Activated T-cell treated with anti-CD3 and anti-CD28 coated beads, Interleukin-2, amount 50 U/mL, for 1 hour (primary cell): ENCODE results near the gene SPECC1.
A peak's percentile ranks its signal among the peaks of the same experiment; 100 is the strongest.
"Not testable (repeated sequence)": the region's sequence is repeated elsewhere in the genome, so short reads cannot be mapped to it uniquely, and the experiment has no call there.

Experiments used
- DNase-seq: peaks from one replicate; pipeline ENCODE4 v3.0.0-alpha.2; 2020

The SPECC1 gene

GRCh38 chr17:20009302-20010098, at the start of gene SPECC1:
Gene SPECC1, plus strand, starts transcription at chr17:20009359. Its CDS starts 87,293 bp downstream, at chr17:20096652.
- peak; percentile 94 for DNase-seq

- DNase-seq = not testable (repeated sequence)
Observed at GRCh38 chr17:19962954-19963353, 46.2 kb upstream of the SPECC1 start.

- DNase-seq = no peak
Observed at GRCh38 chr17:19973156-19973555, 36.0 kb upstream of the SPECC1 start.

GRCh38 chr17:19975601-19976000, 33.6 kb upstream of the SPECC1 start:
- DNase-seq = no peak

GRCh38 chr17:19977293-19978208, 31.6 kb upstream of the SPECC1 start, which contains the start of gene AKAP10:
Gene AKAP10, minus strand, starts transcription at chr17:19977828. Its CDS starts 149 bp downstream, at chr17:19977679.
- DNase-seq = peak; percentile 94

- no peak for DNase-seq
Observed at GRCh38 chr17:19978209-19978802, 30.9 kb upstream of the SPECC1 start.

- DNase-seq = no peak
Observed at GRCh38 chr17:19978805-19979211, 30.4 kb upstream of the SPECC1 start.

GRCh38 chr17:19979917-19980770, 29.0 kb upstream of the SPECC1 start:
- no peak for DNase-seq

- no peak for DNase-seq
Observed at GRCh38 chr17:19986941-19987861, 22.0 kb upstream of the SPECC1 start.

- DNase-seq = no peak
Observed at GRCh38 chr17:19987897-19988296, 21.3 kb upstream of the SPECC1 start.

GRCh38 chr17:19991252-19991885, 17.8 kb upstream of the SPECC1 start:
- no peak for DNase-seq

GRCh38 chr17:19992803-19993713, 16.1 kb upstream of the SPECC1 start:
- DNase-seq = peak; percentile 78

GRCh38 chr17:19996086-19996485, 13.1 kb upstream of the SPECC1 start:
- DNase-seq = no peak

- DNase-seq = no peak
Observed at GRCh38 chr17:19996502-19996901, 12.7 kb upstream of the SPECC1 start.

- no peak for DNase-seq
Observed at GRCh38 chr17:20008242-20009051, 712 bp upstream of the SPECC1 start.

- no peak for DNase-seq
Observed at GRCh38 chr17:20009052-20009301, 182 bp upstream of the SPECC1 start.

GRCh38 chr17:20010099-20010863, 1.1 kb downstream of the SPECC1 start:
- DNase-seq = no peak

- DNase-seq = no peak
Observed at GRCh38 chr17:20010936-20011335, 1.8 kb downstream of the SPECC1 start.
